Brain microvascular endothelial cell (primary cell): ENCODE measurements around the gene SLC25A28.

ENCODE experiments used
- DNase-seq: peaks from one replicate; pipeline ENCODE4 v3.0.0-alpha.2; 2020
- H3K27ac ChIP-seq: fragments of 250-450 bp; sonication (Bioruptor Pico); 2 replicates; pipeline ENCODE4 v1.5.1; 2020; ENCODE audit warnings: mild to moderate bottlenecking, moderate library complexity
- H3K27me3 ChIP-seq: fragments of 250-450 bp; sonication (Bioruptor Pico); replicated peaks from 2 replicates; pipeline ENCODE4 v1.5.1; 2020; ENCODE audit warnings: mild to moderate bottlenecking
- H3K36me3 ChIP-seq: fragments of 250-450 bp; sonication (Bioruptor Pico); replicated peaks from 2 replicates; pipeline ENCODE4 v1.5.1; 2020; ENCODE audit warnings: mild to moderate bottlenecking
- H3K4me3 ChIP-seq: 2 replicates; pipeline ENCODE4 v1.5.1; 2011; ENCODE audit warnings: low read depth, mild to moderate bottlenecking, control low read depth, low read length, moderate library complexity
- CTCF ChIP-seq: IDR thresholded peaks from 2 replicates; pipeline ENCODE4 v1.5.1; 2011; ENCODE audit warnings: low read depth, mild to moderate bottlenecking, moderate library complexity, low read length, control low read depth, inconsistent platforms; ENCODE audit errors: missing control alignments
- in situ Hi-C: cut with HindIII; loops from 2 replicates; pipeline ENCODE4 v1.10.0; 2017; ENCODE audit warnings: low sequenced_read_pairs, low pct_ligation_motif_present

SLC25A28 gene

GRCh38 chr10:99619851-99620710 lies at the start of gene SLC25A28:
SLC25A28 (minus strand) TSS chr10:99620439; CDS start chr10:99620335, 104 bp downstream.
- peak; percentile 100 for DNase-seq
- no peaks in the 10 kb centered on the region for H3K27me3 ChIP-seq
- in situ Hi-C loops = no loop called here
- peak within 1 kb of the TSS; percentile 96 for H3K27ac ChIP-seq
- TF ChIP-seq CTCF = no peak
- peak within 1 kb of the TSS; percentile 88 for H3K4me3 ChIP-seq
- no peaks in the 10 kb centered on the region for H3K36me3 ChIP-seq

DNA sequence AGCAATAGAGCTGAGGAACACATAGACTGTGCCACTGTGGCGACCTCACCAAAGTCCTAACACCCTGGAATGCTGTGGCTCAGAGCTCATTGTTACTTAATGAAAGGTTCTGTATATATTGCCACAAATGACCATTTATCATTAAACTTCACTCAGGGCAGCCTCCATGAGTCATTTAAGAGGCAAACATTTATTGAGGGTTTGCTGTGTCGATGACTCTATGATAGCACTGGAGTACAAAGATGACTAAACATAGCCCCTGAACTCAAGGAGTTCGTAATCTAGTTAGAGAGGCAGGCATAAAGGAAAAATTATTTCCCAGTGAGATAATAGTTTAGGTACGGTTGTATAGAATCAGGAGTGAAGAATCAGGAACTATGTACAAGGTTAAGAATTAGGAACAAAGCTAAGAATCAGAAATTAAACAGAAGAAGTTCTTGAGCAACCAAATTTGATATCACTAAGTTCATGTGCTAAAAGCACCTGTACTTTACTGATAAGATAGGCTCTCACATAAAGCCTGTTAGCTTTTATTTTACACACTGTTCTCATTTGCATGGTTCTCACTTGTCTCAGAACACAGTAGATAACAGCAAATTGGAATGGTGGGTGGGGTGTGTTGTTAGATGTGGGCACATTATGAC lies 47.0 kb upstream of the SLC25A28 start:
- Histone ChIP-seq H3K4me3 (no peak overlapping the region), H3K27ac (peak overlapping the region; percentile 51), H3K36me3 (peaks cover 25% of the 10 kb centered on the region), H3K27me3 (no peaks in the 10 kb centered on the region)
- no peak for TF ChIP-seq CTCF
- DNase-seq = peak; percentile 77
- in situ Hi-C loops = no loop called here

GRCh38 chr10:99665304-99665703 lies 45.1 kb upstream of the SLC25A28 start:
- no peak for DNase-seq
- H3K27ac ChIP-seq = no peak overlapping the region
- H3K36me3 ChIP-seq = peaks cover 17% of the 10 kb centered on the region
- TF ChIP-seq CTCF = no peak
- H3K27me3 ChIP-seq = no peaks in the 10 kb centered on the region
- no peak overlapping the region for H3K4me3 ChIP-seq
- in situ Hi-C loops = no loop called here

GRCh38 chr10:99661377-99661763 lies 41.1 kb upstream of the SLC25A28 start:
- no peak for TF ChIP-seq CTCF
- no peaks in the 10 kb centered on the region for H3K27me3 ChIP-seq
- H3K36me3 ChIP-seq = peaks cover 10% of the 10 kb centered on the region
- in situ Hi-C loops = no loop called here
- peak overlapping the region; percentile 88 for H3K27ac ChIP-seq
- H3K4me3 ChIP-seq = peak overlapping the region; percentile 28
- DNase-seq = peak; percentile 78

DNA sequence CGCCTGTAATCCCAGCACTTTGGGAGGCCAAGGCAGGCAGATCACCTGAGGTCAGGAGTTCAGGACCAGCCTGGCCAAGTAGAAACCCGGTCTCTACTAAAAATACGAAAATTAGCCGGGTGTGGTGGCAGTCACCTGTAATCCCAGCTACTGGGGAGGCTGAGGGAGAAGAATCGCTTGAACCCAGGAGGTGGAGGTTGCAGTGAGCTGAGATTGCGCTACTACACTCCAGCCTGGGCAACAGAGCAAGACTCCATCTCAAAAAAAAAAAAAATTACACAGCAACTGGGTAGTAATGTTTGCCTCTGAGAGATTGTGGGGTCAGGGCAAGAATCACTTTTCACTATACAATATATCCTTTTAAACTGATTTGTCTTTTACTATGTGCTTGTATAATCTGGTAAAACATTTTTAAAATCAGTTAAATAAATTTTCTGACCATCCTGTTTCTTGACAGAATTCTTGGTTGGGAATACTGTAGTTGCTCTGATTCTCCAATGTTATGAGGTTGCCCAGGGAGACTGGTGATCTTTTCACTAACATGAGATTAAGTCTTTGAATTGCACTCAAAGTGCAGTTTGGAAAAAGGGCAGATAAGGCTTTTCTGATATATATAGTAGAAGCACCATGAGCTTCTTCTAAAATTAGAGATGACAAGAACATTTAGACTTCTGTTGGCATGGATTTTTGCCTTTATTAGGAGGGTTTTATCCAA lies 40.6 kb upstream of the SLC25A28 start:
- peak overlapping the region; percentile 94 for H3K4me3 ChIP-seq
- H3K36me3 ChIP-seq = peaks cover 9% of the 10 kb centered on the region
- TF ChIP-seq CTCF = no peak
- peak overlapping the region; percentile 88 for H3K27ac ChIP-seq
- peak; percentile 10 for DNase-seq
- in situ Hi-C loops = no loop called here
- no peaks in the 10 kb centered on the region for H3K27me3 ChIP-seq
